Breast epithelium (tissue), 3 donors: ENCODE results near the gene SPTBN5.

Source experiments
- POLR2A ChIP-seq: fragments of 450-650 bp; IDR thresholded peaks from one replicate; pipeline ENCODE4 v1.6.1; 2016; ENCODE audit warnings: antibody characterized with exemption, mild to moderate bottlenecking, moderate library complexity
- POLR2AphosphoS5 ChIP-seq, 3 donors: sonication (generic); formaldehyde crosslinking; IDR thresholded peaks; one replicate each; pipeline ENCODE4 v1.6.1; 2017; ENCODE audit warnings: antibody characterized with exemption in 3 of 3
- TF ChIP-seq, protein P1 (sequence below), 3 donors: fragments of 450-650 bp; IDR thresholded peaks; one replicate each; pipeline ENCODE4 v1.5.1; 2016 to 2017; ENCODE audit warnings: antibody characterized with exemption in 3 of 3, mild to moderate bottlenecking in 3 of 3, moderate library complexity in 3 of 3

DNA sequence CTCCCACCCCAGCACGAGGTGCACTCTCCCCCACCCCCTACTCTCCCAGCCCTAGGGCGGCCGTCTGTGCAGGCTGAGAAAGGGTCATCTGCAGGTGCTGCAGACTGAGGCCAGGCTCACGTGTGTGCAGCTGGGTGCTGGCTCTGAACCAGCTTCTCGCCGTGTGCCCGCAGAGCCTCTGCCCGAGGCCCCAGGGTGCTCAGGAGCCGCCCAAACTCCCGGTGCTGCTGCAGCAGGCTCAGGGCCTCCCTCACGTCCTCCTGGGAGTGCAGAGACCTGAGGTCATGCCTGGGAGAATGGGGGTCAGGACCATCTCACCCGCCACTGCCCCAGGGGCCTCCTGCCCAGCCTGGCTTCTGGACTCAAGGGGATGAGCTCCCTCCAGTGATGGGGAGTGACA, 17.2 kb downstream of the SPTBN5 start:
- TF ChIP-seq, protein P1, sequence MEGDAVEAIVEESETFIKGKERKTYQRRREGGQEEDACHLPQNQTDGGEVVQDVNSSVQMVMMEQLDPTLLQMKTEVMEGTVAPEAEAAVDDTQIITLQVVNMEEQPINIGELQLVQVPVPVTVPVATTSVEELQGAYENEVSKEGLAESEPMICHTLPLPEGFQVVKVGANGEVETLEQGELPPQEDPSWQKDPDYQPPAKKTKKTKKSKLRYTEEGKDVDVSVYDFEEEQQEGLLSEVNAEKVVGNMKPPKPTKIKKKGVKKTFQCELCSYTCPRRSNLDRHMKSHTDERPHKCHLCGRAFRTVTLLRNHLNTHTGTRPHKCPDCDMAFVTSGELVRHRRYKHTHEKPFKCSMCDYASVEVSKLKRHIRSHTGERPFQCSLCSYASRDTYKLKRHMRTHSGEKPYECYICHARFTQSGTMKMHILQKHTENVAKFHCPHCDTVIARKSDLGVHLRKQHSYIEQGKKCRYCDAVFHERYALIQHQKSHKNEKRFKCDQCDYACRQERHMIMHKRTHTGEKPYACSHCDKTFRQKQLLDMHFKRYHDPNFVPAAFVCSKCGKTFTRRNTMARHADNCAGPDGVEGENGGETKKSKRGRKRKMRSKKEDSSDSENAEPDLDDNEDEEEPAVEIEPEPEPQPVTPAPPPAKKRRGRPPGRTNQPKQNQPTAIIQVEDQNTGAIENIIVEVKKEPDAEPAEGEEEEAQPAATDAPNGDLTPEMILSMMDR (IDR thresholded peaks at IDR 0.05) = no peak
- no peak for TF ChIP-seq POLR2AphosphoS5 (IDR thresholded peaks at IDR 0.05)
- no peak for TF ChIP-seq POLR2A
